Fibroblast of lung (primary cell): ENCODE measurements around the gene ARHGEF26. TPM values are rescaled to one million over a fixed set of nuclear protein-coding genes. Genes with fewer than 3 reads are reported as not detected.

ENCODE experiments used
- DNase-seq, 2 donors: peaks; one replicate each; pipeline versions ENCODE4 v3.0.0 to v3.0.0-alpha.2; 2010; ENCODE audit warnings: low read depth in 2 of 2
- H2AFZ ChIP-seq: 2 replicates; pipeline ENCODE4 v1.5.1; 2012; ENCODE audit warnings: low read length, control low read depth, inconsistent platforms
- H3K27ac ChIP-seq: 2 replicates; pipeline ENCODE4 v1.5.1; 2011; ENCODE audit warnings: low read length, control low read depth; ENCODE audit not compliant: insufficient read depth
- H3K27me3 ChIP-seq: 2 replicates; pipeline ENCODE4 v1.5.1; 2011; ENCODE audit warnings: mild to moderate bottlenecking, low read length; ENCODE audit not compliant: control insufficient read depth, insufficient read depth
- H3K36me3 ChIP-seq: 2 replicates; pipeline ENCODE4 v1.5.1; 2011; ENCODE audit warnings: low read length; ENCODE audit not compliant: control insufficient read depth, insufficient read depth
- H3K4me1 ChIP-seq: 2 replicates; pipeline ENCODE4 v1.5.1; 2011; ENCODE audit warnings: low read length; ENCODE audit not compliant: control insufficient read depth, insufficient read depth; ENCODE audit errors: extremely low read depth
- H3K4me2 ChIP-seq: 2 replicates; pipeline ENCODE4 v1.5.1; 2011; ENCODE audit warnings: low read length, control low read depth; ENCODE audit not compliant: insufficient read depth; ENCODE audit errors: extremely low read depth
- H3K4me3 ChIP-seq, 4 experiments: fragments of 200-600 bp in 1 of 4; sonication (generic) in 1 of 4; replicated peaks in 1 of 4; 2 replicates each; pipeline ENCODE4 v1.5.1; 2011 to 2016; ENCODE audit warnings: low read length in 4 of 4, low read depth in 3 of 4, mild to moderate bottlenecking in 3 of 4, control low read depth in 2 of 4, inconsistent platforms in 1 of 4, mixed read lengths in 1 of 4; ENCODE audit not compliant: insufficient read depth in 1 of 4; ENCODE audit errors: control extremely low read depth in 1 of 4
- H3K79me2 ChIP-seq: 2 replicates; pipeline ENCODE4 v1.5.1; 2012; ENCODE audit warnings: mild to moderate bottlenecking, low read length, inconsistent platforms; ENCODE audit not compliant: control insufficient read depth, insufficient read depth
- H3K9ac ChIP-seq: 2 replicates; pipeline ENCODE4 v1.5.1; 2011; ENCODE audit warnings: mild to moderate bottlenecking, low read length, control low read depth; ENCODE audit not compliant: insufficient read depth
- H3K9me3 ChIP-seq: 2 replicates; pipeline ENCODE4 v1.5.1; 2012; ENCODE audit warnings: low read depth, low read length; ENCODE audit not compliant: control insufficient read depth, insufficient read depth
- H4K20me1 ChIP-seq: 2 replicates; pipeline ENCODE4 v1.5.1; 2011; ENCODE audit warnings: low read length; ENCODE audit not compliant: control insufficient read depth, insufficient read depth; ENCODE audit errors: extremely low read depth
- CTCF ChIP-seq, 2 donors: IDR thresholded peaks in 1 of 2; conservative IDR thresholded peaks in 1 of 2; 1 replicate in 1 of 2; 2 replicates in 1 of 2; pipeline ENCODE4 v1.5.1; 2011 to 2012; ENCODE audit warnings: low read length in 2 of 2, control low read depth in 1 of 2, inconsistent platforms in 1 of 2, low read depth in 1 of 2, mild to moderate bottlenecking in 1 of 2
- EZH2 ChIP-seq: IDR thresholded peaks from 2 replicates; pipeline ENCODE4 v1.5.1; 2012; ENCODE audit warnings: low read length, control low read depth, mild to moderate bottlenecking; ENCODE audit errors: missing control alignments
- polyA plus RNA-seq, 2 donors: library from polyadenylated mRNA; depleted of rRNA in 1 of 2; stranded (reverse) in 1 of 2; unstranded in 1 of 2; fragments of >200 nt; gene quantifications; 2 replicates each; pipeline ENCODE4 v1.2.1, GENCODE V29; 2011 to 2012; ENCODE audit warnings: missing spikeins in 1 of 2
- total RNA-seq: library from RNA; depleted of rRNA; stranded (reverse); fragments of >200 nt; gene quantifications from 2 replicates; pipeline ENCODE4 v1.2.1, GENCODE V29; 2014

The ARHGEF26 gene
- total and polyA plus RNA-seq, 2 donors (not counting 1 experiment from before 2014, with no cell fraction given), result 0.72 to 2.1 TPM

GRCh38 chr3:154089421-154090420 is 31.5 kb upstream of the ARHGEF26 start:
- Histone ChIP-seq H3K79me2 (no peaks in the 10 kb centered on the region), H3K9ac (no peak overlapping the region), H3K27ac (no peak overlapping the region), H3K9me3 (no peaks in the 10 kb centered on the region), H3K27me3 (no peaks in the 10 kb centered on the region), H3K36me3 (no peaks in the 10 kb centered on the region), H3K4me3 (no peak overlapping the region), H3K4me2 (no peak overlapping the region), H3K4me1 (no peaks in the 10 kb centered on the region), H2AFZ (no peak overlapping the region), H4K20me1 (no peaks in the 10 kb centered on the region)
- TF ChIP-seq CTCF (conservative IDR thresholded peaks at IDR 0.05 in 1 of 2, IDR thresholded peaks at IDR 0.05 in 1 of 2; ENCODE audit: low read depth in 1 of 2, low read length in 2 of 2) (no peak), EZH2 (no peak)
- no peak for DNase-seq

- Histone ChIP-seq H3K27me3 (no peaks in the 10 kb centered on the region), H3K4me1 (no peaks in the 10 kb centered on the region), H3K79me2 (no peaks in the 10 kb centered on the region), H3K36me3 (no peaks in the 10 kb centered on the region), H3K9me3 (no peaks in the 10 kb centered on the region), H3K27ac (no peak overlapping the region), H3K9ac (no peak overlapping the region), H4K20me1 (no peaks in the 10 kb centered on the region), H3K4me2 (no peak overlapping the region), H3K4me3 (no peak overlapping the region), H2AFZ (no peak overlapping the region)
- DNase-seq, result no peak
- TF ChIP-seq EZH2, result no peak
- no peak for TF ChIP-seq CTCF (conservative IDR thresholded peaks at IDR 0.05 in 1 of 2, IDR thresholded peaks at IDR 0.05 in 1 of 2; ENCODE audit: low read depth in 1 of 2, low read length in 2 of 2)
These were observed 27.1 kb upstream of the ARHGEF26 start for GRCh38 chr3:154094051-154094450.

GRCh38 chr3:154095832-154096421 is 25.3 kb upstream of the ARHGEF26 start:
- DNase-seq, result peak; percentile 38 to 69
- no peak overlapping the region for H3K9ac ChIP-seq
- no peaks in the 10 kb centered on the region for H3K9me3 ChIP-seq
- H3K4me3 ChIP-seq, result no peak overlapping the region
- no peak overlapping the region for H3K4me2 ChIP-seq
- no peaks in the 10 kb centered on the region for H4K20me1 ChIP-seq
- no peaks in the 10 kb centered on the region for H3K4me1 ChIP-seq
- H3K27ac ChIP-seq, result no peak overlapping the region
- no peaks in the 10 kb centered on the region for H3K79me2 ChIP-seq
- H3K27me3 ChIP-seq, result no peaks in the 10 kb centered on the region
- H2AFZ ChIP-seq, result no peak overlapping the region
- peak; percentile 44 to 56 for TF ChIP-seq CTCF (conservative IDR thresholded peaks at IDR 0.05 in 1 of 2, IDR thresholded peaks at IDR 0.05 in 1 of 2; ENCODE audit: low read depth in 1 of 2, low read length in 2 of 2)
- TF ChIP-seq EZH2, result no peak
- no peaks in the 10 kb centered on the region for H3K36me3 ChIP-seq
